ENCODE data around the gene CHPF.
A peak's percentile ranks its signal among the peaks of the same experiment; 100 is the strongest.

CHPF gene

DNA sequence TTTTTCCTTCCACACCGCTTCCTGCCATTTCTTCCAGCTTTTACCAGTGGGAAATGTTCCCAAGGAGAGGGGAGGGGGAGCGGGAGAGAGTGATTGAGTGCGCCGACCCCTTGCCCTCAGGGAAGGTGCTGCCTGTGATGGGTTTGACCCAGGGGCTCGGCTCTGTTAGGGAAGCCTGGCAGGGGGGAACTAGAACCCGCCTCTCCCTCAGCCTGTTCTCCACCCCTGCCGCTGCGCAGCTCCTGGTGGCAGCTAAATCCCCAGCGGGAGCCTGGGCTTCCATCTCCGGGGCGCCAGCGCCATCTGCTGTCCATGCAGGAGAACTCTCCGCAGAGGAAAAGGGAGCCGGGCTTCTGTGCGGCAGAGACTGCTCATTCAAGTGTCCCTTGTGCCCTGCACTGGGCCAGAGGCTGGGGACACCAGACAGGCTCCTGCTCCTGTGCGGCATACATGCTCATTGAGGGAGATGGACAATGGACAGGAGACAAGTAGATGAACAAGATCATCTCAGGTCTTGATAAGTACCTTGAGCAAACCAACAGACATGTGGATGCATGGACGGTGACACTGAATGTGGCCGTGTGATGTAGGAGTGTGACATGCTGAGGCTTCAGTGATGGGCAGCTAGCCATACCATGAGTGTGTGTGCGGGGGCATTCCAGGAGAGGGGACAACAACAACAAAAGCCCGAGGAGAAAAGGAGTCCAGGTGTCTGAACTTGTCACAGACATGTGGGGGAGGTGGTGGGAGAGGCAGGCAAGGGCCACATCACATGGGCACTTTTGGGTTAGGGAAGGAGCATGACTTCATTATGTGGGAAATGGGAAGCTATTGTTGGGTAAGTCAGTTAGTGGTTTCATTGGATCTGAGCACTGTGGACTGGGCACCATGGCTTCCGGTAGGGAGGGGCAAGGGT is 13.3 kb downstream of the CHPF start:
- DNase-seq: peak; percentile 82

GRCh38 chr2:219527472-219527871 is 16.1 kb downstream of the CHPF start:
- no peak for DNase-seq

GRCh38 chr2:219527076-219527394 is 16.6 kb downstream of the CHPF start:
- DNase-seq: no peak

- DNase-seq: no peak
Measured at GRCh38 chr2:219526320-219527075, 17.1 kb downstream of the CHPF start.

DNA sequence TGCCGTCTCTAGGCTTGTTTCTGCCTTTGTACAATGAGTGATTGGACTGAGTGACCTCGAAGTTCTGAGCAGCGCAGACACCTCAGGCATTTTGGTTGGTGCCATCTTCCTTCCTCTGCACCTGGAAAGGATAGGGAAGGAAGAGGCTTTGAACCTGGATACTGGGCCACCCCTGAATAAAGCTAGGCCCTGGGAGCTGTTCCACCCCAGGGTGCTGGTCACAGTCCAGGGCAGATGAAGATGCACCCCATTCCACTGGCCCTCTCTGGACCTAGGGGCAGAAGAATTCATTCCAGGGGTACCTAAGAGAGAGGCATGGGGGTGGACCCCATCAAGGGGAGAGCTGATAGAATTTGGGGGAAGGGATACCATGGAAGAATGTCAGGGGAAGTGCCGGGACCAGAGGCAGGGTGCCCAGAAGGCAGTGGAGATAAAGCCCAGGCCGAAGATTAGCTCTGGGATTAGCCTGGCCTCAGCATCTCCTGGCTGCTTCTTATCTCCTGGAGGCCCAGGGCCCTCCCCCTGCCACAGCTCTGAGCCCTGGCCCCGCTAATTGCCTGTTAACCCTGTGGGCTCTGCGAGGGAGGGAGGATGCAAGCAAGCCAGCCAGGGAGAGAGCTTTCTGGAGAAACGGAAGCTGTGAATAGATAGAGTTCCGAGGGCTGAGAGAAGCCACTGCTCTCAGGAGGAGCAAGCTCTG is 17.9 kb downstream of the CHPF start:
- DNase-seq: no peak

DNA sequence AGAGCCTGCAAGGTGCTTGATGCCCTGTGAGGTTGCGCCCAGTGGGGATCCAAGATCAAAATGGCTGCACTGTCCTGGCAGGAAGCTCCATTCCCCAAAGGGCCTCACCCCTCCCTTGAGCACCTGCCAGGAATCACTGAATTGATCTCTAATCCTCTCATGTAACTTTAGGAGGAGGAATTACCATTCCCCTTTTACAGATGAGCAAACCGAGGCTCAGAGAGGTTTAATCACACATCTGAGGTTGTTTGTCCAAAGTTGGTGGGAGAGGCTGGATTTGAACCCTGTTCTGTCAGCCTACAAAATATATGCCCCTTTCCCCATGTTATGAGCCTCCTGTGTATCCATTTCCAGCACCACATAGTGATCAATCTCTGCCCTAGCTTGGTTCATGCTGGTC is 18.8 kb downstream of the CHPF start:
- DNase-seq: no peak

GRCh38 chr2:219523031-219523671 is 20.5 kb downstream of the CHPF start:
- no peak for DNase-seq

DNA sequence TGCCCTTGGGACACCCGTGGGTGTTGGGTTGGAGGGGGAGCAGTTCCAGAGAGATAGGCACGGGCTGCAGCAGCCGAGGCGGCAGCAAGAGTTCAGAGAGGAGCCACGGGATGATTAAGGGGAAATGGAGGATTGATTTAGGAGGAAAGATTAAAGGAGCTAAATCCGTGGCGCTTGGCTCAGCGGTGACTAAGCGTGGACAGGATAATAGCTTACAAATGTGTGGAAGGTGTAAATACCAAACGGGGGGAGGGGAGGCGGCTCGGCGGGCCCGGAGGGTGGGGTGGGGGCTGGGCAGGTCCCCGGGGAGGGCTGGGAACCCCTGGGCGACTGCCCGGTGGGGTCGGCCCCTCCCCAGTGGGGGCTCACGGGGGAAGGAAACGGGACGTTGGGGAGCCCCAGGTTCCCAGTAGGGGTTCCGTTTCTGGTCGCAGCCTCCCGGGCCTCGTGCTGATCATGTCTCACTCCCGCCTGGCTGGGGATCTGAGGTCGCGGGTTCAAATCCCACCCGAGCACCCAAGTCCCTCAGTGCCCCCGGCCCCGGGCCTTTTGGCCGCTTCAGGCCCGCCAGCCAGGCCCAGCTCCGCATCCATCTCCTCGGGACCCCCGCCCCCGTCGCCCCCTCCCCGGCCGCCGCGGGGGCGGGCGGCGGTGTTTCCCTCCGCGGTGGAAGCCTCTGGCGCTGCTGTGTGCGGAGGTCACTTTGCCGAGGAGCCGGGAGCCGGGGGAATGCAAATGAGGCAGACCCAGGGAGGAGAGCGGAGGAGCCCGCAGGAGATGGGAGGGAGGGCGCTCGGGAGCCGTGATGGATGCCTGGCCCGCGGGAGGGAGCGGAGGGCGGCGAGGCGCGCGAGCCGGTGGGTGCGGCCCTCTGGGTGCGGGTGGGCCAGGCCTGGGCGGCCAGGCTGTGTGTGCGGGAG is 21.2 kb downstream of the CHPF start:
- no peak for DNase-seq

GRCh38 chr2:219521066-219521880 is 22.3 kb downstream of the CHPF start:
- no peak for DNase-seq

DNA sequence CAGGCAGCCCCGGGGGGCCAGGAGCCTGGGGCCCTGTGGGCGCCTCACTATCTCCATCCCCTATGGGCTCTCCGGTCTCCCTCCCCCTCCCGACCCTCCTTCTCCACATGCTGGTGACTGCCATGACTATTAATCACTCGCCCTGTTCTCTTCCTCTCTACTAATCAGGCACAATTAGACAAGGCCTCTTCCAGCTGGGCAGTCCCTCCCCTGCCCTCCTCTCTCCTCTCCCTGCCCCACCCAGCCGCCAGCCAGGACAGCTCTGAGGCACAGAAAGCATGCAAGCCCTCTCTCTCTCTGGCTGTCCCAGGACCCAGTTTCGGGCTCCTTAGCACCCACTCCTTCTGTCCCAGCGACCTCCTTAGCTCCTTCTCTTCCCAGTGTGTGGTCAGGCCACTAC is 23.5 kb downstream of the CHPF start:
- no peak for DNase-seq

DNA sequence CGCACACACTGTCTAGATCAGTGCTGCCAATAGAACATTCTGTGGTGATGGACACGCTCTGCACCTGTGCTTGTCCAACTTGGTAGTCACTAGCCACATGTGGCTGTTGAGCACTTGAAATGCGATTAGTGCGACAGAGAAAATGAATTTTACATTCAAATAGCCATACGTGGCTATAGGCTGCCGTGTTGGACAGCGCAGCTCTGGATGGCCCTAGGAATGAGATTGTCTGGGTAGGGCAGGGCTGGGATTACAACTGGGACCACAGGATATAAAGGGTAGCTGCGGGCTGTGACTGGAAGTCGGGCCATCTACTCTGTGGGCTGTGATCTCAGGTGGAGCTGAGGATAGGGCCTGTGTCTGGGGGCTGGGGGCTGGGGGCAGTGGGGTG is 24.1 kb downstream of the CHPF start:
- DNase-seq: no peak

- no peak for DNase-seq
Measured at GRCh38 chr2:219517954-219518778, 25.4 kb downstream of the CHPF start.

GRCh38 chr2:219516888-219517287 is 26.7 kb downstream of the CHPF start:
- no peak for DNase-seq

GRCh38 chr2:219515874-219516629 is 27.6 kb downstream of the CHPF start:
- no peak for DNase-seq

GRCh38 chr2:219514836-219515235 is 28.8 kb downstream of the CHPF start:
- DNase-seq: no peak

- DNase-seq: no peak
Measured at GRCh38 chr2:219514196-219514761, 29.3 kb downstream of the CHPF start, which contains the start of gene ASIC4. Gene ASIC4 (plus strand): TSS chr2:219514482. CDS start chr2:219514725, 243 bp downstream.

- no peak for DNase-seq
Measured at GRCh38 chr2:219513787-219514186, 29.8 kb downstream of the CHPF start.

GRCh38 chr2:219512524-219513216 is 30.9 kb downstream of the CHPF start:
- no peak for DNase-seq

Measured in CD4-positive, alpha-beta T cell treated with Interleukin-15 for 1 hour (primary cell).